Stomach (tissue), 9 donors: ENCODE measurements around the gene SWAP70. TPM values are rescaled to one million over a fixed set of nuclear protein-coding genes. Genes with fewer than 3 reads are reported as not detected.

Experiments
- DNase-seq, 2 donors: peaks; one replicate each; pipeline versions ENCODE4 v3.0.0 to v3.0.0-alpha.2; 2013 to 2019
- H3K27ac ChIP-seq, 5 donors: fragments of 200-600 bp in 4 of 5; sonication (generic) in 4 of 5; one replicate each; pipeline ENCODE4 v1.5.1; 2013 to 2019; ENCODE audit warnings: mild to moderate bottlenecking in 1 of 5, moderate library complexity in 1 of 5
- H3K27me3 ChIP-seq, 3 donors: fragments of 200-600 bp; sonication (generic); one replicate each; pipeline ENCODE4 v1.5.1; 2017 to 2019; ENCODE audit warnings: mixed run types in 1 of 3
- H3K36me3 ChIP-seq, 4 donors: fragments of 200-600 bp; sonication (generic); 1 replicate in 3 of 4; 2 replicates in 1 of 4; pipeline ENCODE4 v1.5.1; 2016 to 2019
- H3K4me1 ChIP-seq, 4 donors: fragments of 200-600 bp; sonication (generic); one replicate each; pipeline ENCODE4 v1.5.1; 2016 to 2019
- H3K4me3 ChIP-seq, 4 donors: fragments of 200-600 bp; sonication (generic) in 3 of 4; one replicate each; pipeline ENCODE4 v1.5.1; 2016 to 2019; ENCODE audit warnings: mild to moderate bottlenecking in 1 of 4
- H3K9me3 ChIP-seq, 4 donors: fragments of 200-600 bp; sonication (generic); one replicate each; pipeline ENCODE4 v1.5.1; 2016 to 2019
- POLR2A ChIP-seq, 4 donors: fragments of 450-650 bp; IDR thresholded peaks; one replicate each; pipeline ENCODE4 v1.6.1; 2016; ENCODE audit warnings: antibody characterized with exemption in 4 of 4, control low read depth in 2 of 4, mild to moderate bottlenecking in 1 of 4, moderate library complexity in 1 of 4
- POLR2AphosphoS5 ChIP-seq, 3 donors: sonication (generic); formaldehyde crosslinking; IDR thresholded peaks; one replicate each; pipeline ENCODE4 v1.6.1; 2016; ENCODE audit warnings: antibody characterized with exemption in 3 of 3
- whole genome bisulfite sequencing, 5 donors: extraction: QIAGEN DNeasy Blood & Tissue Kit in 3 of 5; methylation state at CpG; one replicate each; pipeline versions ENCODE4 v1.1.5 to v1.1.7; 2013 to 2018; 5-methylcytosine and 5-hydroxymethylcytosine counted together
- intact Hi-C: fragments of 100-400 bp; cut with DNase I; formaldehyde crosslinking; loops from one replicate; pipeline ENCODE4 v1.15.1; 2023; ENCODE audit warnings: low total_unique reads
- polyA plus RNA-seq, 3 donors: library from polyadenylated mRNA; stranded (reverse); fragments of 200-250 nt; gene quantifications; one replicate each; pipeline ENCODE4 v1.2.3, GENCODE V29; 2013
- total RNA-seq, 5 donors: library from RNA; depleted of rRNA; stranded (reverse); fragments of >200 nt; gene quantifications; one replicate each; pipeline versions ENCODE4 v1.1.0 to v1.2.3, GENCODE V29; 2014 to 2016
- donor health status: healthy with polysubstance abuse.
- donor health status: Bipolar disorder and iron deficiency.
- donor health status: healthy.

SWAP70 gene
- total and polyA plus RNA-seq, 8 donors = 5.1 to 39.5 (median 18.3) TPM

DNA sequence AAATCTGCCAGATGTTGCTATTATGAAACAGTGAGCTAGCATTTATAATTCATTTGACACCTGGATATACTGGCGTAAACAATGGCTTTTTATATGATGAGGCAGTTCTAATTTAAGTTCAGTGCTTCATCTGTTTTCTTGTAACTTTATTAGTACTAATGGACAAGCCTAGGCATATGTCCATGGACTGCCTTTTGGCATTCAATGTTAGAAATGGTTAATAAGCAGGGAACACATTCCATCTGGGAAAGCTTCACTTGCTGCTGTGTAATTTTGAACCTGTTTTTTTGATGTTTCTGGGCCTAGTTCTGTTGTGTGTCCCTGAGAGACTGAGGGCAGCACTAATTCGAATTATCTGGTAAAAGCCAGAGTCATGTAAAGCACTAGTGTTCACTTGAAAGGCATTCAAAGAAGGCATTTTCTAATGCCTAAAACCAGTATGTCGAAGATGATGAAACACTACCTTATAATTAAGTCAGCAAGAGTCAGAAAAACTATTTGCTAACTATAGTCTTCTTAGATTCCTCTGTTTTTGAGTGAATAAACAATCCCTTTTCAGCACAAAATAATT lies 138.5 kb downstream of the SWAP70 start:
- intact Hi-C loops = no loop called here

More for the DNA sequence above, 138.5 kb downstream of the SWAP70 start:
- 63 to 83% (median 76%) methylated on average over 3 of the region's 3 CpGs for WGBS, 5 donors
- no peaks in the 10 kb centered on the region for H3K27me3 ChIP-seq
- peak overlapping the region in 4 of 5 donors; percentile 34 to 78 (median 60) for H3K27ac ChIP-seq
- peak in 2 of 3 donors; percentile 25 to 68 for TF ChIP-seq POLR2AphosphoS5 (IDR thresholded peaks at IDR 0.05)
- no peak for TF ChIP-seq POLR2A (IDR thresholded peaks at IDR 0.05)
- peaks cover under 1 to 42% (median 16%) of the 10 kb centered on the region in 4 donors for H3K36me3 ChIP-seq
- peak in 1 of 2 donors; percentile 56 for DNase-seq
- H3K9me3 ChIP-seq = no peaks in the 10 kb centered on the region
- peaks cover 0 to 28% (median 12%) of the 10 kb centered on the region in 4 donors for H3K4me1 ChIP-seq
- no peak overlapping the region for H3K4me3 ChIP-seq

Other genes with a start within 250 kb of the SWAP70 start
- 100 to 1,000 TPM in 1 of 5 donors, 10 to 100 TPM in 3, 1 to 10 TPM in 1; 4.1 to 110 (median 22.8) TPM for gene ZNF143, start 203.1 kb upstream of the SWAP70 start, total RNA-seq
- gene ZNF143, start 203.1 kb upstream of the SWAP70 start, polyA plus RNA-seq = 10 to 100 TPM; 10.1 to 17.6 (median 13.2) TPM
- 10 to 100 TPM; 11.7 to 79.1 (median 29.6) TPM for gene WEE1, start 90.4 kb upstream of the SWAP70 start, total RNA-seq
- gene WEE1, start 90.4 kb upstream of the SWAP70 start, polyA plus RNA-seq = 10 to 100 TPM in 2 of 3 donors, 1 to 10 TPM in 1; 5.0 to 29.8 (median 12.9) TPM